Dermis microvascular lymphatic vessel endothelial cell (primary cell): ENCODE results near the gene USP36. TPM values are rescaled to one million over a fixed set of nuclear protein-coding genes. Genes with fewer than 3 reads are reported as not detected.
"Not testable (repeated sequence)": the region's sequence is repeated elsewhere in the genome, so short reads cannot be mapped to it uniquely, and the experiment has no call there.

Experiments
- DNase-seq, 2 donors: peaks; one replicate each; pipeline versions ENCODE4 v3.0.0 to v3.0.0-alpha.2; 2010; ENCODE audit warnings: low read depth in 2 of 2
- total RNA-seq: library from RNA; depleted of rRNA; stranded (reverse); fragments of >200 nt; gene quantifications from 2 replicates; pipeline ENCODE4 v1.2.1, GENCODE V29; 2014

The USP36 gene
- total RNA-seq, 1 donor from 2014 or later, result 7.8 TPM

DNA sequence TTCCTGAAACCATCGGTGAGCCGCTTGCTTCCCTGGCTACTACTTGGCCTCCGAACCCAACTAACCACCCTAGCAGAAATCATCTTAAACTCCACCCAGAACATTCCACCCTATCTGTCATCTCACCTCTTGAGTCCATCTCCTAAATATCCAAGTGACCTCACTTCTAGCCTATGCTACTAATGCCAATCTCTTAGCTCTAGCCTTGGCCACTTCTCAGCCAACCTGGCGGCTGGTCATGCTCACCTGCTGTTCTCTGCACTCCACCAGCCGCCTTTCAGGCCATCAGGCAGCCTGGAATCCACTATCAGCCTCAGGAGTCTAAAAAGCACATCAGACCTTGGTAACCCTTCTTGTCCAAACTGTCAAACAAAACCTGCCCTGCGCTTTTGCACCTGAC, 46.6 kb downstream of the USP36 start:
- DNase-seq, result no peak

DNA sequence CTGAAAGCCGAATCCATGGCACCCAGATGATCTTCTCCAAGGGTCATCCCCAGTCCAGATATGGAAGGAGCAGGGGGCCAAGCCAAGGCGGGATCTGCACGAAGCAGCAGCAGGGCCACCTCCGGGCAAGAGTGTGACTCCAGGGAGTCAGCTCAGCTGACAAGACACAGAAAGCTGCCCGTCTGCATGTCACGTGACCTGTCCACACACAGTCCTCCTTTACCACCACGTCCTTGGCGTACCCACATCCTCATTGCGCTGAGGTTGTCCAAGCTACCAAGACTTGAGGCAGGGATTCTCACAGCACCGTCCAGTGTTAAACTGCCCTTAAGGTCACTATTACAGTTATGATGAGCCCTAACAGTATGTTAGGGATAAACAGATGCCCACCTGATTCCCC, 47.2 kb downstream of the USP36 start:
- no peak for DNase-seq

DNA sequence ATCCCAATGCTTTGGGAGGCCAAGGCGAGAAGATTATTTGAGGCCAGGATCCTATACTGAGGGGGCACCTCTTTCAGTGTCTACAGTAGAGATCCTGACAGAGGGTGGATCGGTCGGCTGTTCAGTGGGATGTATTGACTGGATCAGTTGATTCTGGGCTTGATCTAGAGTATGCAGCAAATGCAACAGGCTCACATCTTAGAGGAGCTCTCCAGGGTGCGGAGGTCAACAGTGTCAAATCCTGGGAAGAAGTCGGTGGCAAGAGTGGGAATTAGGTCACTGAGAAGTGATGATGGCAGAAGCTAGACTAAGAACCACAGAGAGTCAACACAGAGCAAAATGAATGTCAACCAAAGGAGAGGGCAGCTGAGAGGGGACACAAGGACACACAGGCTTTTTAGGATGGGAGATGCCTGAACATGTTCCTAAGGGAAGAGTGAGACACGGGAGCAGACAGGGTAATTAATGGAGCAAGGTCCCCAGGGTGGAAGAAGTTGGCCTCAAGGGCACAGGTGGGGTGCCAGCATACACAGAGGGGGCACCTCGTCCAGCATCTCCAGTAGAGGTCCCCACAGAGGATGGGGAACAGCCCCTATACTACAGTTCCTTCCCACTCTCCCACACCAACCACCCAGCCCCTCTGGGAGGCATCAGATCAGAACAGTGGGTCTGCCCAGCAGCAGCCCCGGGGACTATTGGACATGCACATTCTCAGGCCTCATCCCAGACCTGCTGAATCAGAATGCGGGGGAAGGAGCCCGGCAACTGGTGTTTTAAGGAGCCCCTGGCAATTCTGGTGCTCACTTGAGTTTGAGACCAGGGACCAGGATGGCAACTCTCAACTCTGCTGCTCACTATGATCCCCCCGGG, 48.5 kb downstream of the USP36 start:
- no peak for DNase-seq

DNA sequence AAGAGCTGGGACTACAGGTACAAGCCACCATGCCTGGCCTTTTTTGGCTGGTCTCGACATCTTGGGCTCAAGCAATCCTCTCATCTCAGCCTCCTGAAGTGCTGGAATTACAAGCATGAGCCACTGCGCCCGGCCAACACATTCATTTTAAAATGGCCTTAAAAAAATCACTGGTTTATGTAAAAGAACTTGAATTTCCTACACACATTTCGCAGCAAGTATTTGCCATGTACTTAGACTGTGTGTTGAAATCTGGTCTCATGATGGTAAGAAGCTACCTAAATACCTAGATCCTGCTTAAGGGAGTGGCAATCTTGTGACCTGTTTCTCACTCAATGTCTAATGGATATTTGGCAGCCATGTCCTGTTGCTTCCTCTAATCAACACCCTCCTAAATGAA, 50.1 kb downstream of the USP36 start:
- no peak for DNase-seq

GRCh38 chr17:78789663-78790181, 50.9 kb downstream of the USP36 start:
- no peak for DNase-seq

DNA sequence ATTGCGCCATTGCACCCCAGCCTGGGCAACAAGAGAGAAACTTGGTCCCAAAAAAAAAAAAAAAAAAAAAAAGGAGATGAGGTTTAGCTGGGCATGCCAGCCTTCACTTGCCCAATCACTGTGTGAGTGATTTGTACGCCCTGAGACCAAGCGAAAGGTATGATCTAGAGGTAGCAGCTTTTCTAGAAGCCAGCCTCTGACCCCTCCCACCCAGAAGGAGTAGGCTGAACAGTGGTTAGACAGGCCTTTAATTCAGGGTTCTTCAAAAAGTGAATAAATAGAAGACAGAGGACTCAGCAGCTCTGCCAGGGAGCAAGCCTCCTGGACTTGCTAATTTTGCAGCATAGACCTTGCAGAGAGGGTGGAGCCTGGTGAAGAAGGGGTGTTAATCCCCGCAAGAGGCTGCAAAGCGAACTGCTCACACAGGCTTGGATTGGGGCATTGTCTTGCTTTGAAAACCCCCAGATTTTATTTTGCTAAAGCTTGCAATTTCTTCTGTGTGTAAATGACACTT, 51.4 kb downstream of the USP36 start:
- DNase-seq, result no peak

GRCh38 chr17:78788451-78788850, 52.2 kb downstream of the USP36 start:
- DNase-seq, result no peak

DNA sequence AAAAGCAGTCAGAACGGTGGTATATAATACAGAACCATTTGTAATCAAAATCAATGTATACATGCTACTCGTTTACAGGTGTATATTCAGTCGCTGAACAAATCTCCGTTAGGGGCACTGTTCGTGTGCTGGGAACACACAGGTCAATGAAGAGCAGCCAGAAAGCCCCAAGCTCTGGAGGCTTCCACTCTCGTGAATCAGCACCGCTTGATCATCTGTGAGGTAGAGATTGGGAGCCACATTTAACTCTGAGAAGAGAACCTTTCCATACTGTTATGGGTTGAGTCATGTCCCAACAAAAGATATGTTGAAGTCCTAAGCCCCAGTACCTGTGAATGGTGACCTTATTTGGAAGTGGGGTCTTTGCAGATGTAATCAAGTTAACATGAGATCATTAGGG, 53.2 kb downstream of the USP36 start:
- no peak for DNase-seq

- no peak for DNase-seq
Observed at GRCh38 chr17:78785663-78786057, 55.0 kb downstream of the USP36 start.

DNA sequence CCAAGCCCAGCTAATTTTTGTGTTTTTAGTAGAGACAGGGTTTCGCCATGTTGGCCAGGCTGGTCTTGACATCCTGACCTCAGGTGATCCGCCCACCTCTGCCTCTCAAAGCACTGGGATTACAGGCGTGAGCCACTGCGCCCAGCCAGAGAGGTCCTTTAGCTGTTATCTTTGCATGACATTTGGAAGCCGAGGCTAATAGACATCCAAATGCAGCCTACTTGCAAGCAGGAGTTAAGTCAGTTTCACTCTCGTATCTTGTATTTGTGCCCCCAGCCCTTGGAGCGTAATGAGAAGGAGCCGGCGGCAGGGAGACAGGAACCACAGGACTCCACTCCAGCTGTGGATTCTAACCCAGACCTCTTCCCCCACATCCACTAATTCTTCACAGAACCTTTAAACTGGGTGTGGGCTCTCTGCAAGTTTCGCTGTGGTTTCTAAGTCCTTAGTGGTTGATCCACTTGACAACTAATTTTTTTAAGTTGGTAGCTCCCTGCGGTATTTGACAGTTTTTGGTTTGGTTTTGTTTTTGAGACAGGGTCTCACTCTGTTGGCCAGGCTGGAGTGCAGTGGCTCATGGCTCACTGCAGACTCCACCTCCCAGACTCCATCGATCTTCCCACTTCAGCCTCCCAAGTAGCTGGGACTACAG, 55.5 kb downstream of the USP36 start:
- DNase-seq, result no peak

DNA sequence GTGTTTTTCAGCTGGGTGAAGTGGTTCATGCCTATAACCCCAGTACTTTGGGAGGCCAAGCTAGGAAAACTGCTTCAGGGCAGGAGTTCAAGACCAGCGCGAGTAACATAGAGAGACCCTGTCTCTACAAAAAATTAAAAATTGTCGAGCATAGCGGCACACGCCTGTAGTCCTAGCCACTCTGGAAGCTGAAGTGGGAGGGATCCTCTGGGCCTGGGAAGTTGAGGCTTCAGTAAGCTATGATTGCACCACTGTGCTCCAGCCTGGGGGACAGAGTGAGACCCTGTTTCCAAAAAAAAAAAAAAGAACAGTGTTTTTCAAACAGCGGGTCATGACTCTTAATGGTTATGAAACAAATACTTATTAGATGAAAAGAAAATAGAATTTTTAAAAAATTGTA, 56.3 kb downstream of the USP36 start:
- DNase-seq, result no peak

- no peak for DNase-seq
Observed at GRCh38 chr17:78783711-78784324, 56.8 kb downstream of the USP36 start.

DNA sequence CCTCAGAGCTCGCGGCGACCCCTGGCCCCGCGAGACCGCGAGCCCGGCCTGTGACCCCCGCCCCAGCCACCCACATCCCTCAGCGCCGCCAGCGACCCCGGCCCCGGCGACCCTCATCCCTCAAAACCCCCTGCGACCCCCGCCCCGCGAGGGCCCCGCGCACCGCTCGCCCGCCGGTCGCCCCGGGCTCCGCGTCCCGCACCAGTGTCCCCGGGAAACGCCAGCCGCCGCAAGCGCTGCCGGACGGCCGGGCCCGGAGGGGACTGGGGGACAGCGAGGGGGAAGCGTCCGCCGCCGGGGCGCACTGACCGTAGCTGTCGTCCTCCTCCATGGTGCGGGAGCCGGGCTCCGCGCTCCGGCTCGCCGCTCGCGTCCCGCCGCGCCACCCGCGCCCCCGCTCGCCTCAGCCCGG, 58.7 kb downstream of the USP36 start, which contains the start of gene CYTH1:
Gene CYTH1, minus strand, starts transcription at position 381 of the 412 bp plus-strand sequence. Its CDS starts 50 bp downstream, at position 331.
- DNase-seq, result no peak

- DNase-seq, result peak in 1 of 2 donors; percentile 44
Observed at GRCh38 chr17:78781104-78781892, 59.3 kb downstream of the USP36 start.

DNA sequence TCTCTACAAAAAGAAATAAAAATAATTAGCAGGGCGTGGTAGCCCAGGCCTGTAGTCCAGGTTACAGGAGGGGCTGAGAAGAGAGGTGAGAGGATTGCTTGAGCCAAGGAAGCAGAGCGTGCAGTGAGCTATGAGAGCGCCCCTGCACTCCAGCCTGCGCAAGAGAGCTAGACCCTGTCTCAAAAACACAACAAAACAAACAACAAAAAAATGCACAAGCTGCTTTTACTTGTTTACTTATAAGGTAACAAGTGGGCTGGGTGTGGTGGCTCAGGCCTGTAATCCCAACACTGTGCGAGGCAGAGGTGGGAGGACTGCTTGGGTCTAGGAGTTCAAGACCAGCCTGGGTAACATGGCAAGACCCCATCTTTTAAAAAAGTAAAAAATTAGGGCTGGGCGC, 60.3 kb downstream of the USP36 start:
- DNase-seq, result no peak

DNA sequence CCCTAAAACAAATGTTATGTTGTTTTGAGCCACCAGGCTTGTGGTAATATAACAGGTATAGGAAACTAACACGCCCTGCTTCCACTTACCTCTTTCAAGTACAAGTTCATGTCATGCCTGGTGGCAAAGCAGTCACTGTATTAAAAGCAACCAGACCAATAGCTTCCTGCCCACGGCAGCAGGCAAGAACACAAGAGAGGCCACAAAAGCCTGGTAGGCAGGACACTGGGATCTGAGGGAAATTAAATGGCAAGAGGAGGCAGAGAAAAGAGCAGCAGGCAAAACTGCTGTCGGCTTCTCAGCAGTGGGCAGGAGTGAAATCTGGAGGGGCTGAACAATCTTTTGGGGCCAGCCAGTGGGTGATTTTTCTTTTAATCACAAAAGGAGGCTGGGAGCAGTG, 60.8 kb downstream of the USP36 start:
- DNase-seq, result no peak

DNA sequence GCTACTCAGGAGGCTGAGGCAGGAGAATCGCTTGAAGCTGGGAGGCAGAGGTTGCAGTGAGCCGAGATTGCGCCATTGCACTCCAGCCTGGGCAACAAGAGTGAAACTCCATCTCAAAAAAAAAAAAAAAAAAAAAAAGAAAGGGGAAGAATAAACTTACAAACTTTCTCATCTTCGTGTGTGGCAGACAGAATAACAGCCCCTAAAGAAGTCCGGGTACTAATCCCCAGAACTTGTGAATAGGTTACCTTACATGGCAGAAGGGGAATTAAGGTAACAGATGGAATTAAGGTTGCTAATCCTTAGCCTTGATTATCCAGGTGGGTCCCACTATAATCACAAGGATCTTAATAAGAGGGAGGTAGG, 61.3 kb downstream of the USP36 start:
- not testable (repeated sequence) for DNase-seq

DNA sequence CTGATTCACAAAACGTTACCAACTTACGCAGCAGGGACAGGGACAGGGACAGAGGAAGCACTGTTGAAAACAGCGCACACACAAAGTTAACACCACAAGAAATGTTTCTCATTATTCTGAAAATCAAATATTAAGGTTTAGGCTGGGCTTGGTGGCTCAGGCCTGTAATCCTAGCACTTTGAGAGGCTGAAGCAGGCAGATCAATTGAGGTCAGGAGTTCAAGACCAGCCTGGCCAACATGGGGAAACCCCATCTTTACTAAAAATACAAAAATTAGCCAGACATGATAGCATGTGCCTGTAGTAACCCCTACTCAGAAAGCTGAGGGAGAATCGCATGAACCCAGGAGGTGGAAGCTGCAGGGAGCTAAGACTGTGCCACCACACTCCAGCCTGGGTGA, 62.7 kb downstream of the USP36 start:
- DNase-seq, result no peak

DNA sequence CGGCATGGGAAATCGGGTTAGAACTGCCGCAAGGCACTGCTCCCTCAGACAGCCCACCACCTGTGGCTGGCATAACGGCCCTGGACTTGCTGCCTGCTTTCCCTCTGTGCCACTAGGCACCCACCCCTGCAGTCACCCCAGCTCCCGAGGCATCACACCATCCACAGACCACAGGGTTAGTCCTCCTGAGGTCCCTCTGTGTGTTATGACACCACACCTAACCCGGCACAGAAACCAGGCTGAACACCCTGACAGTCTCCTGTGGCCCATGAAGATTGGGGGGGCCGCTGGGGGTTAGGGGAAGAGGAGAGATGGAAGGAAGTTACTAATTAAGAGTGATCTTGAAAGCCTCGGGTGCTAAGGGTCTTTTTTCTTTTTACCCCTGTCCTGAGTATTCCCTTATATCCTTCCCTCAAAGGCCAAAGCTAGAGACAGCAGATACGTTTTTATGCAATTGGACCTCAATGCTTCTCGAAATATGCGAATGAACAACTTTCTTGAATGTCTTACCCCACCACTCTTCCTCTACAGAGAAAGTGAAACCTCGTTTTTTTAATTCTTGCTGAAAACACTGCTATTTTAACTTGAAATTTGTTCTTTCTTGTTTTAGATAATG, 65.5 kb downstream of the USP36 start:
- no peak for DNase-seq

DNA sequence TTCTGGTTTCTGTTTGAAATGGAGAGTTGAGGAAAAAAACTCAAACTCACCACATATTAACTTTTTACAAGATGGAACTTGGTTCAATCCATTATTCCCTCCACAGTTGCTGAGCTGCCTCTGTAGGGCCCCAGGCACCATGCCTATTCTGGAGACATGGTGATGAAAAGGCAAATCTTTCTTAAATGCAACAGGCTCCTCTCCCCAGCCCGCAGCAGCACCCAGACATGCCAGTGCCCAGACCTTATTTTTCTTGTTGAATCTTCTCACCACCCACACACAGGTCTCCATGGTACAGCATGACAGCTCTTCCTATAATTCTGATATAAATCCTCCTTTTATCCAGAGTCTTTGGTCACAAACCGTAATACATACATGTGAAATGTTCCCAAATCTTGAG, 66.2 kb downstream of the USP36 start:
- no peak for DNase-seq
